Dendritic cell treated with granulocyte-macrophage colony-stimulating factor and Interleukin-4, amounts not matched to agents 40 ng/mL and 50 ng/mL, for 4 days (primary cell): ENCODE measurements around the gene MLLT3.

Experiments
- H3K27ac Mint-ChIP-seq: one replicate; pipeline ENCODE4 v1.8.0; 2022; ENCODE audit warnings: mild to moderate bottlenecking, mixed read lengths
- H3K27me3 Mint-ChIP-seq: one replicate; pipeline ENCODE4 v1.8.0; 2022; ENCODE audit warnings: mild to moderate bottlenecking, mixed read lengths
- H3K36me3 Mint-ChIP-seq: one replicate; pipeline ENCODE4 v1.8.0; 2022; ENCODE audit warnings: low read depth, mixed read lengths
- H3K4me1 Mint-ChIP-seq: one replicate; pipeline ENCODE4 v1.8.0; 2022; ENCODE audit warnings: low read depth, mixed read lengths
- H3K4me3 Mint-ChIP-seq: one replicate; pipeline ENCODE4 v1.8.0; 2022; ENCODE audit warnings: mild to moderate bottlenecking, moderate library complexity, mixed read lengths
- H3K9me3 Mint-ChIP-seq: one replicate; pipeline ENCODE4 v1.8.0; 2022; ENCODE audit warnings: mixed read lengths
- intact Hi-C: fragments of 100-400 bp; cut with micrococcal nuclease; formaldehyde crosslinking; loops from one replicate; pipeline ENCODE4 v1.15.0; 2022

MLLT3 gene

GRCh38 chr9:20303066-20303465 is 319.2 kb downstream of the MLLT3 start:
- intact Hi-C loops: no loop called here
- Mint-ChIP-seq H3K27me3 (peaks cover 3% of the 10 kb centered on the region), H3K36me3 (no peaks in the 10 kb centered on the region), H3K9me3 (no peaks in the 10 kb centered on the region), H3K4me1 (no peaks in the 10 kb centered on the region), H3K4me3 (no peak overlapping the region), H3K27ac (no peak overlapping the region)

DNA sequence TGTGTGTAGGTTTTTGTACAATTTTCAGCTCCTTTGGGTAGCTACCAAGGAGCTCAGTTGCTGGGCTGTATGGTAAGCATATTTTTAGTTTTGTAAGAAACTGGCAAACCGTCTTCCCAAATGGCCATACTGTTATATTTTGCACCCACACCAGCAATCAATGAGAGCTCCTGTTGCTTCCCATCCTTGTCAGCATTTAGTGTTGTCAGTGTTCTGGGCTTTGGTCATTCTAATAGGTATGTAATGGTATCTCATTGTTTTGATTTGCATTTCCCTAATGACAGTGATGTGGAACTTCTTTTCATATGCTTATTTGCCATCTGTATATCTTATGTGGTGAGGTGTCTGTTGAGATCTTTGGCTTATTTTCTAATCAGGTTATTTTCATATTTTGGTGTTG is 320.1 kb downstream of the MLLT3 start:
- no peaks in the 10 kb centered on the region for H3K36me3 Mint-ChIP-seq
- intact Hi-C loops: no loop called here

DNA sequence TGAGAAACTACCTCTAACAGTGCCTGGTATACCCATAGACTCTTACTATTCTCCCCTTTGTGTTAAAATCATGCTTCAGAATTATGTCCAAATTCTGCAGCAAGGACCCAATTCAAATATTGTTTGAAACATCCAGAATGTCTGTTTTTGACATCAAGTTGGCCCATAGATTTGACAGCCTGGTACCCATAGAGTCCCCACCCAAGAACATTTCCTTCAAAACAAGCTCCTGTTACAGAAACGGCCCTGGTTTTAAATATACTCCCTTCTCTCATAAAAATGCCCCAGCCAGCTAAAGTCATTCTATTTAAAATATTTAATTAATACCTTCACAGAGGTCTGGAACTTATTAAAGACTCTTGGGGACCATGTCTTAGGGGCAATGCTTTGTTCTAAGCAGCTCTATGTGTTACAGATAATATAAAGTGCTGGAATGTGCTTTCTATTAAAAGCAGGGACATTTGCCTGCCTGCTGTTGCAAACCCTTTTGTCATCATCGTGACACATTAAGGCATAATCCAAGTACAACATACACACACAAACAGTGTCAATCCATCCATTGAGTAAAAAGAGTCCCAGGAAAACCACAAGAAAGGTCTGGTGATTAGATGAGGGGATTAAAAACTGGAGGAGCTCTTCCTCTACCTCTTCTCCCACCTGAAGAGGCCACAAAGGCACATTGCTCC is 321.7 kb downstream of the MLLT3 start:
- no peaks in the 10 kb centered on the region for H3K27me3 Mint-ChIP-seq
- H3K4me1 Mint-ChIP-seq: no peaks in the 10 kb centered on the region
- intact Hi-C loops: no loop called here
- H3K27ac Mint-ChIP-seq: no peak overlapping the region
- H3K36me3 Mint-ChIP-seq: no peaks in the 10 kb centered on the region
- H3K4me3 Mint-ChIP-seq: no peak overlapping the region
- no peaks in the 10 kb centered on the region for H3K9me3 Mint-ChIP-seq

More for the DNA sequence above, 320.1 kb downstream of the MLLT3 start:
- no peak overlapping the region for H3K27ac Mint-ChIP-seq
- no peak overlapping the region for H3K4me3 Mint-ChIP-seq
- no peaks in the 10 kb centered on the region for H3K4me1 Mint-ChIP-seq
- H3K27me3 Mint-ChIP-seq: no peaks in the 10 kb centered on the region
- H3K9me3 Mint-ChIP-seq: no peaks in the 10 kb centered on the region

- Mint-ChIP-seq H3K36me3 (no peaks in the 10 kb centered on the region), H3K27me3 (no peaks in the 10 kb centered on the region), H3K27ac (no peak overlapping the region), H3K9me3 (no peaks in the 10 kb centered on the region), H3K4me3 (no peak overlapping the region), H3K4me1 (no peaks in the 10 kb centered on the region)
- intact Hi-C loops: no loop called here
Observed at GRCh38 chr9:20297646-20298084, 324.6 kb downstream of the MLLT3 start.

DNA sequence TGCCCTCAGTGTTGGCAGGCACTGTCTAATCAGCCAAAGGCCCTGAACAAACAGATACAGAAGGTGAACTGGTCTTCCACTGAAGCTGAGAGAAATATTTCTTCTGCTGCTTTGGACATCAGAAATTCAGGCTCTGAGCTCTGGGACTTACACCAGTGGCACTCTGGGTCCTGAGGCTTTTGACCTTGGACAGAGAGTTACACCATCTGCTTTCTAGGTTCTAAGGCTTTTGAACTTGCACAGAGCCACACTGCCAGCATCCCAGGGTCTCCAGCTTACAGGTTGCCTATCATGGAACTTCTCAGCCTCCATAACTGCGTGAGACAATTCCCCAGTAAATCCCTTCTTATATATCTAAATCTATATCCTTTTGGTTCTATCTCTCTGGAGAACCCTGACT is 326.7 kb downstream of the MLLT3 start:
- no peaks in the 10 kb centered on the region for H3K36me3 Mint-ChIP-seq
- no peaks in the 10 kb centered on the region for H3K9me3 Mint-ChIP-seq

DNA sequence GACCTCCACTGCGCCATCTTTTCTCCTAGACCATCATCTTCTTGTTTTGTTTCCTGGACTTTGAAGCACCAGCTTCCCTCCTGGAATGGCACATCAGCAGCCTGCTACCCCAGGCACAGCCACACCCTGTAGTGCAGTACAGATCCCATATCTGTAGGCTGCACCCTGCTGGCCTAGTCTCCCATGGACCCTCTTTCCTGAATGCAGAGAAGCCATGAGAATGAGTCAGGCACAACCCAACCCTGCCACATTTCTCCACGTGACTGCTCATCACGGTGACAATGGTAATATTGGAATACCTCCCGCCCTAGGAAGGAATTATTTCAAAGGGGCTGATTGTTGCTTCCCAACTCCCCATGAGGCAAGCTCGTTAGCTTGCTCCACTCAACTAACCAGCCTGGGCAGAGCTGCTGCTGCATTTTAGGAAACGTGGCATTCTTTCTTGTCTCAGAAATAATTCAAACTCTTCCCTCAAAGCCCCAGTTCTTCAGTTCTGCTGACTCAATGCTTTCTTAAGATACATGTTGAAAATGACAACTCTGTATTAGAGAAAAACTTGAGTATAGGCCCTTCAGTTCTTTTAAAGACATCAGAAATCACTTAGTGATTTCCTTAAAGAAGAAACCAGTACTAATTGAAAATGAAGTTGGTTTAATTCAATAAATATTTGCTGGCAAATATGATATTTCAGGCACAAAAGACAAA is 328.1 kb downstream of the MLLT3 start:
- Mint-ChIP-seq H3K36me3 (no peaks in the 10 kb centered on the region), H3K9me3 (no peaks in the 10 kb centered on the region), H3K4me1 (no peaks in the 10 kb centered on the region), H3K27me3 (no peaks in the 10 kb centered on the region), H3K27ac (no peak overlapping the region), H3K4me3 (no peak overlapping the region)
- intact Hi-C loops: no loop called here

More for the DNA sequence above, 326.7 kb downstream of the MLLT3 start:
- H3K27me3 Mint-ChIP-seq: no peaks in the 10 kb centered on the region
- no peak overlapping the region for H3K4me3 Mint-ChIP-seq
- intact Hi-C loops: no loop called here
- H3K4me1 Mint-ChIP-seq: no peaks in the 10 kb centered on the region
- H3K27ac Mint-ChIP-seq: no peak overlapping the region

DNA sequence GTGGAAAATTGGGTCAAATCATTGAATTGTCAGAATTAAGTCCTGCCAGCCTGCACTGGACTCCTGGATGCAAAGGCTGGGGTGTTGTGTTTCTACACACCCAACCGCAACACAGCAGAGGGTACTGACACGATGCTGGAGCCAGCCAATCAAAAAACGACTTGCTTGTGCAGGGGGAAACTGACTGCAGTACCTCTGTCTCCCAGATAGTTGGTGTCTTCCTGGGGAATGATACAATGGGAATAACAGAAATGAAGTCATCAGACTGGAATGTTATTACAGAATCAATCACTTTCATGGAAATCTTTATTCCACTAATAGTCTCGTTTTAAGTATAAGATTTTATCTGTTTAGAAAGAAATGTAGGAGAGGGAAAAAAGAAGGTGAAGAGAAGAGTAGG is 330.3 kb downstream of the MLLT3 start:
- intact Hi-C loops: no loop called here
- Mint-ChIP-seq H3K4me1 (no peaks in the 10 kb centered on the region), H3K4me3 (no peak overlapping the region), H3K36me3 (no peaks in the 10 kb centered on the region), H3K27me3 (no peaks in the 10 kb centered on the region), H3K9me3 (no peaks in the 10 kb centered on the region), H3K27ac (no peak overlapping the region)
